ENCODE results near the gene MAP3K10.

- TF ChIP-seq CTCF (IDR thresholded peaks at IDR 0.05) (no peak), POLR2A (IDR thresholded peaks at IDR 0.05) (no peak), POLR2AphosphoS5 (IDR thresholded peaks at IDR 0.05) (no peak)
Measured at GRCh38 chr19:40223135-40223822, 32.1 kb downstream of the MAP3K10 start.

All from breast epithelium (tissue), 3 donors.